HepG2 (cell line): ENCODE results near the gene TMOD2. TPM values are rescaled to one million over a fixed set of nuclear protein-coding genes. Genes with fewer than 3 reads are reported as not detected.

ENCODE experiments used
- ADNP ChIP-seq: sonication (generic); formaldehyde crosslinking; IDR thresholded peaks from 2 replicates; pipeline ENCODE4 v1.4.0; 2020; ENCODE audit warnings: missing genetic modification reagents
- FOXC1 ChIP-seq: sonication (generic); formaldehyde crosslinking; IDR thresholded peaks from 2 replicates; pipeline ENCODE4 v1.8.0; 2022; ENCODE audit warnings: mild to moderate bottlenecking, missing genetic modification reagents, borderline replicate concordance
- GATAD2A ChIP-seq: IDR thresholded peaks from 2 replicates; pipeline ENCODE4 v1.6.1; 2016
- HIC2 ChIP-seq: sonication (generic); formaldehyde crosslinking; IDR thresholded peaks from 2 replicates; pipeline ENCODE4 v1.9.0; 2022; ENCODE audit warnings: low read depth, missing genetic modification reagents
- JUN ChIP-seq: sonication (generic); formaldehyde crosslinking; IDR thresholded peaks from 2 replicates; pipeline ENCODE4 v1.4.0; 2020; ENCODE audit warnings: mild to moderate bottlenecking, missing genetic modification reagents
- KLF12 ChIP-seq: sonication (generic); formaldehyde crosslinking; IDR thresholded peaks from 2 replicates; pipeline ENCODE4 v1.4.0; 2020; ENCODE audit warnings: missing genetic modification reagents, borderline replicate concordance
- KLF9 ChIP-seq: IDR thresholded peaks from 2 replicates; pipeline ENCODE4 v1.6.1; 2016; ENCODE audit warnings: low read depth
- MAZ ChIP-seq, 2 experiments: sonication (generic) in 1 of 2; formaldehyde crosslinking in 1 of 2; IDR thresholded peaks; 2 replicates each; pipeline versions ENCODE4 v1.5.0 to v1.6.1; 2012 to 2020; ENCODE audit warnings: low read depth in 2 of 2, mild to moderate bottlenecking in 2 of 2, borderline replicate concordance in 1 of 2, improper control_type of control experiment in 1 of 2, low read length in 1 of 2, missing genetic modification reagents in 1 of 2, moderate library complexity in 1 of 2
- MXD3 ChIP-seq: IDR thresholded peaks from 2 replicates; pipeline ENCODE4 v1.6.1; 2016; ENCODE audit warnings: mild to moderate bottlenecking, missing biosample characterization, missing genetic modification reagents
- NKX3-1 ChIP-seq: sonication (generic); formaldehyde crosslinking; IDR thresholded peaks from 2 replicates; pipeline ENCODE4 v1.5.0; 2020; ENCODE audit warnings: missing genetic modification reagents
- PHF20 ChIP-seq: sonication (generic); formaldehyde crosslinking; IDR thresholded peaks from 2 replicates; pipeline ENCODE4 v1.5.0; 2020; ENCODE audit warnings: mild to moderate bottlenecking, missing genetic modification reagents
- SMAD9 ChIP-seq: sonication (generic); formaldehyde crosslinking; IDR thresholded peaks from 2 replicates; pipeline ENCODE4 v1.5.1; 2020; ENCODE audit warnings: mild to moderate bottlenecking, missing genetic modification reagents
- SRF ChIP-seq: IDR thresholded peaks from 2 replicates; pipeline ENCODE4 v1.6.1; 2011; ENCODE audit warnings: mild to moderate bottlenecking, low read depth, low read length, moderate library complexity
- SYNCRIP ChIP-seq: fragments of 200-400 bp; formaldehyde crosslinking; IDR thresholded peaks from 2 replicates; pipeline ENCODE4 v1.6.1; 2018; ENCODE audit warnings: mild to moderate bottlenecking, low read depth, low read length; ENCODE audit not compliant: insufficient read depth
- TBX3 ChIP-seq: fragments of 450-650 bp; IDR thresholded peaks from 2 replicates; pipeline ENCODE4 v1.6.1; 2017; ENCODE audit warnings: antibody characterized with exemption, mild to moderate bottlenecking, inconsistent platforms, borderline replicate concordance
- TFDP2 ChIP-seq: sonication (generic); formaldehyde crosslinking; IDR thresholded peaks from 2 replicates; pipeline ENCODE4 v1.4.0; 2020; ENCODE audit warnings: missing genetic modification reagents
- TRIM22 ChIP-seq: fragments of 450-650 bp; IDR thresholded peaks from 2 replicates; pipeline ENCODE4 v1.6.1; 2017
- U2AF2 ChIP-seq: fragments of 200-400 bp; formaldehyde crosslinking; IDR thresholded peaks from 2 replicates; pipeline ENCODE4 v1.6.1; 2017; ENCODE audit warnings: low read depth, mild to moderate bottlenecking, low read length
- ZBTB7A ChIP-seq: sonication (generic); formaldehyde crosslinking; IDR thresholded peaks from 2 replicates; pipeline ENCODE4 v1.8.0; 2022; ENCODE audit warnings: mild to moderate bottlenecking, missing genetic modification reagents
- ZMYM2 ChIP-seq: sonication (generic); formaldehyde crosslinking; IDR thresholded peaks from 2 replicates; pipeline ENCODE4 v1.8.0; 2022; ENCODE audit warnings: mild to moderate bottlenecking, missing genetic modification reagents
- ZNF256 ChIP-seq: sonication (generic); formaldehyde crosslinking; conservative IDR thresholded peaks from 2 replicates; pipeline ENCODE4 v1.4.0; 2020; ENCODE audit warnings: missing genetic modification reagents
- ZNF577 ChIP-seq: sonication (generic); formaldehyde crosslinking; IDR thresholded peaks from 2 replicates; pipeline ENCODE4 v1.4.0; 2020; ENCODE audit warnings: mild to moderate bottlenecking, low read depth, missing genetic modification reagents, borderline replicate concordance
- ZNF749 ChIP-seq: sonication (generic); formaldehyde crosslinking; IDR thresholded peaks from 2 replicates; pipeline ENCODE4 v1.8.0; 2022; ENCODE audit warnings: mild to moderate bottlenecking, missing genetic modification reagents, moderate library complexity, borderline replicate concordance
- ZNF766 ChIP-seq: sonication (generic); formaldehyde crosslinking; IDR thresholded peaks from 2 replicates; pipeline ENCODE4 v1.5.0; 2020; ENCODE audit warnings: missing genetic modification reagents, borderline replicate concordance
- ZNF780A ChIP-seq: sonication (generic); formaldehyde crosslinking; IDR thresholded peaks from 2 replicates; pipeline ENCODE4 v1.8.0; 2022; ENCODE audit warnings: mild to moderate bottlenecking, missing genetic modification reagents, moderate library complexity
- ZNF841 ChIP-seq: sonication (generic); formaldehyde crosslinking; IDR thresholded peaks from 2 replicates; pipeline ENCODE4 v1.8.1; 2023; ENCODE audit warnings: missing genetic modification reagents, borderline replicate concordance
- polyA plus RNA-seq, 8 experiments: library from polyadenylated mRNA; depleted of rRNA in 3 of 8; stranded (reverse) in 7 of 8; unstranded in 1 of 8; fragments of >200 nt; fragmentation: Illumina TruSeq in 4 of 8; extraction: Trizol in 4 of 8; gene quantifications; 2 replicates each; pipeline versions ENCODE4 v1.2.1 to v1.2.3, GENCODE V29; 2011 to 2016; ENCODE audit warnings: low read depth in 4 of 8, missing spikeins in 1 of 8, mixed read lengths in 1 of 8; ENCODE audit not compliant: insufficient read depth in 1 of 8
- total RNA-seq, 5 experiments: library from RNA; depleted of rRNA; stranded (reverse); fragments of >200 nt; fragmentation: Illumina TruSeq; extraction: Trizol; gene quantifications; 2 replicates each; pipeline ENCODE4 v1.2.3, GENCODE V29; 2016; ENCODE audit warnings: low read depth in 1 of 5

Gene TMOD2
- total and polyA plus RNA-seq, 2 of the 13 experiments (the other 11 are each of a cell fraction or from before 2014, with no cell fraction given) = 0.01 to 0.02 TPM

- TF ChIP-seq TBX3 (no peak), ZMYM2 (CRISPR knock-in tag) (no peak), FOXC1 (CRISPR knock-in tag) (peak; percentile 75; the same call in 1 of the 2 replicates), ZNF577 (CRISPR knock-in tag) (no peak), SMAD9 (CRISPR knock-in tag) (no peak), MAZ (IDR thresholded peaks at IDR 0.05; ENCODE audit: borderline replicate concordance, low read depth, low read length) (no peak; the same call in 1 of the 2 replicates), MAZ (CRISPR knock-in tag; IDR thresholded peaks at IDR 0.05; ENCODE audit: low read depth) (peak; percentile 78), ZNF749 (CRISPR knock-in tag) (no peak), MXD3 (CRISPR knock-in tag) (no peak; the same call in 1 of the 2 replicates), TRIM22 (no peak), GATAD2A (CRISPR knock-in tag) (0 out of 2 replicates have a peak, but pooled peaks have one; percentile 11), U2AF2 (no peak), KLF9 (CRISPR knock-in tag) (no peak), HIC2 (CRISPR knock-in tag) (no peak), ADNP (no peak), JUN (CRISPR knock-in tag) (no peak), KLF12 (CRISPR knock-in tag) (no peak), ZNF256 (CRISPR knock-in tag) (no peak), ZNF766 (CRISPR knock-in tag) (no peak), ZBTB7A (CRISPR knock-in tag) (no peak), NKX3-1 (CRISPR knock-in tag) (no peak), SYNCRIP (no peak), ZNF780A (CRISPR knock-in tag) (no peak), PHF20 (CRISPR knock-in tag) (0 out of 2 replicates have a peak, but pooled peaks have one; percentile 20), SRF (no peak), TFDP2 (CRISPR knock-in tag) (peak; percentile 31), ZNF841 (CRISPR knock-in tag) (no peak)
Observed at GRCh38 chr15:51829376-51830275, 78.2 kb downstream of the TMOD2 start, which contains the start of gene TMOD3 (continued).
